CD4-positive, alpha-beta T cell treated with Interleukin-15 for 4 hours (primary cell): ENCODE measurements around the gene COP1.

ENCODE experiments used
- DNase-seq: peaks from one replicate; pipeline ENCODE4 v3.0.0-alpha.2; 2020; ENCODE audit warnings: low spot score

Gene COP1

DNA sequence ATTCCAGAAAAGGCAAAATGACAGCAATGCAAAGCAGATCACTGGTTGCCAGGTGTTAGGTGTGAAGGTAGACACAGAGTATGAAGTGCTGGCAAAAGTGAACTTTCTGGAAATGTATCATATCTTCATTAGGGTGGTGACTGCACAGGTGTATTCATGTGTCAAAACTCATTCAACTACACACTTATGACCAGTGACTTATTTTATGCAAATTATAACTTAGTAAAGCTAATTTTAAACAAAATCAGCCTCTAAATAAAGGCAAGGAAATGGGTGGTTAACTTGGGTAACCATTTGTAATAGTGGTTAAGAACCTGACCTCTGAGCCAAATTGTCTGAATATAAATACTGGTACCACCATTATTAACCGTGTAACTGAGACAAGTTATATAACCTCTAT is 7.4 kb downstream of the COP1 start:
- DNase-seq, result no peak

DNA sequence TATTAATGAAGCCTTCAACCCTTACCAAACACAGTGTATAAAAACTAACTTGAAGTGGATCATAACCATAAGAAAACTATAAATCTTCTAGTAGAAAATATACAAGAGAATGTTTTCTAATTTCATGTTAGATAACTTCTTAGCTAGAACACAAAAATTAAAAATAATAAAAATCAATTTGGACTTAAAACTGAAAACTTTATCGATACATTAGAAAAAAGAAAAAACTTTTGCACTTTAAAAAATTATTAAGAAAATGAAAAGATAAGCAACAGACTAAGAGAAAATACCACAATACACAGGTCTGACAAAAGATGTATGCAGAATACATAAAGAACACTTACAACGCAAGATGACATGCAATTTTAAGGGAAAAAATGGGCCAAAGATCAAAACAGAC is 8.7 kb downstream of the COP1 start:
- no peak for DNase-seq

DNA sequence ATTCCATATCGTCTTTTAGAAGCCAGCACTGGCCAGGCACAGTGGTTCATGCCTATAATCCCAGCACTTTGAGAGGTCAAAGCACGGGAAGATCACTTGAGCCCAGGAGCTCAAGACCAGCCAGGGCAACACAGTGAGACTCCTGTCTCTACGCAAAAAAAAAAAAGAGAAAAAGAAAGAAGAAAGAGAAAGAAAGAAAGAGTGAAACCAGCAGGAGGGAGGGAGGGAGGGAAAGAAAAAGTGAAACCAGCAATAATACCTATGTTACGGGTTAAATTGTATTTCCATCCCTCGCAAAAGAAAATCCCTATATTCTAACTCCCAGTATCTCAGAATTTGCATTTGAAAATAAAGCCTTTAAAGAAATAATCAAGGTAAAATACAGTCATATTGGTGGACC is 10.4 kb downstream of the COP1 start:
- DNase-seq, result no peak

DNA sequence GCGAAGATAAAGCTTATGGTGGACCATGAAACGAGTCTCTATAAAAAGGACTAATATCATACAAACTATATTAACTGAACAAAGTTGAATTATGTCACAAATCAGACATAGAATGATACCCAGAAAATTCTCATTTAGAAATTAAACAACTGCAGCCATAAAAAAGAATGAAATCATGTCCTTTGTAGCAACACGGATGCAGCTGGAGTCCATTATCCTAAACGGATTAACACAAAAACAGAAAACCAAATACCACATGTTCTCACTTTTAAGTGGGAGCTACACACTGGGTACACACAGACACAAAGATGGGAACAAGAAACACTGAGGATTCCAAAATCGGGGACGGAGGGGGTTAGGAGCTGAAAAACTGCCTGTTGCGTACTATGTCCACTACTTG is 11.5 kb downstream of the COP1 start:
- DNase-seq, result no peak

DNA sequence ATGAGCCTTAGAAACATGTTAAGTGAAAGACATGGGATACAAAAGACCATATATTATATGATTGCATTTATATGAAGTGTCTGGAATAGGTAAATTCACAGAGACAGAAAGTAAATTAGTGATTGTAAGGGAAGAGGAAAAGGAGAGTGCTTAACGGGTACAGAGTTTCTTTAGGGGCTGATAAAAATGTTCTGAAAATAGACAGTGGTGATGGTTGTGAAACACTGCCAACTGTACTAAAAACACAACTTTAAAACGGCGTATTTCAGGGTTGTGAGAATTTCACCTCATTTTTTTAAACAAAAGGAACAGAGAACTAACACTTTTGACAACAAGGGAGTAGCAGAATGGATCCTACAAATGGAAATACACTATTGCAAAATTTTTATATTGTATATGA is 13.4 kb downstream of the COP1 start:
- DNase-seq, result no peak

DNA sequence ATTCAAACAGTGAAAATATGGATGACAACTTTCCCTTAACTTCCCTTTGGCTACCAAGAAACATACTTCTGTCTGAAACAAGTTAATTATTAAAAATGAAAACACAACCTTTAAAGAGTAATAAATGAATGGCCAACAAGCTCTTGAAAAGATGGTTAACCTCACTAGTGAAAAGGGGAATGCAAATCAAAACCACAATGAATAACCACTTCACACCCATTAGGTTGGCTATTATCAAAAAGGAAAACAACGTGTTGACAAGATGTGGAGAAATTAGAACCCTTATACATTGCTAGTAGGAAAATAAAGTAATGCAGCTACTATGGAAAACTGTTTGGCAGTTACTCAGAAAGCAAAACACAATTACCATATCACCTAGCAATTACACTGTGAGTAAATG is 14.1 kb downstream of the COP1 start:
- no peak for DNase-seq

DNA sequence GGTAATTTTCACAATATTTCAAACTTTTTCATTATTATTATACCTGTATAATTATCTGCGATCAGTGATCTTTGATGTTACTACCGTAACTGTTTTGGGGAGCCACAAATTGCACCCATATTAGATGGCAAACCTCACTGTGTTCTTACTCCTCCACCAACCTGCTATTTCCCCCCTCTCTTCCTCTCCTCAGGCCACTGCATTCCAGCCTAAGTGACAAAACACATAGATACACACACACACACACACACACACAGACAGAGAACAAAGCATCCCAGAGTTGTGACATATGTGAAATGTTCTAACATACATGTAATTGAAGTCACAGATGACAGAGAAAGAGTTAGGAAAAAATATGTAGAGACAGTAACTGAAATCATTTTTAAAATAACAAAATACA is 18.5 kb downstream of the COP1 start:
- DNase-seq, result no peak

DNA sequence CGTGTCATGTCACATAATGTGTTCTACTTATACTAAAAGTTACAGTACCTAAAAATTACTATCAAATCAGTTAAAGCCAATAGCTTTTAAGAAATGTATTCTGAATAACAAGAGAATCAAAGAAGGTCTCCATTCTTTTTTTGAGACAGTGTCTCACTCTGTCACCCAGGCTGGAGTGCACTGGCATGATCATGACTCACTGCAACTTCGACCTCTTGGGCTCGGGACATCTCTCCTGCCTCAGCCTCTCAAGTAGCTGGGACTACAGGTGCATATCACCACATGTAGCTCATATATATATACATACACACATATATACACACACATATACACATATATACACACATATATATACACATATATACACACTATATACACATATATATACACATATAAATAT is 20.1 kb downstream of the COP1 start:
- no peak for DNase-seq

DNA sequence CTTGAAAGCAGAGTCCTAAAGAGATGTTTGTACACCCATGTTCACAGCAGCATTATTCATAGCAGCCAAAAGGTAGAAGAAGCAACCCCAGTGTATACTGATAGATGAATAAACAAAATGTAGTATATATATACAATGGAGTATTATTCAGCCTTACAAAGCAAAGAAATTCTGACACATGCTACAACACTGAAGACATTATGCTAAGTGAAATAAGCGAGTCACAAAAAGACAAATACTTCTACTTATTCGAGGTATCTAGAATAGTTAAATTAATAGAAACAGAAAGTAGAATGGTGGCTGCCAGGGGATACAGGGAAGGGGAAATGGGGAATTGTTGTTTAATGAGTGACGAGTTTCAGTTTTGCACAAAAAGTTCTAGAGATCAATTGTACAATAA is 23.5 kb downstream of the COP1 start:
- no peak for DNase-seq

DNA sequence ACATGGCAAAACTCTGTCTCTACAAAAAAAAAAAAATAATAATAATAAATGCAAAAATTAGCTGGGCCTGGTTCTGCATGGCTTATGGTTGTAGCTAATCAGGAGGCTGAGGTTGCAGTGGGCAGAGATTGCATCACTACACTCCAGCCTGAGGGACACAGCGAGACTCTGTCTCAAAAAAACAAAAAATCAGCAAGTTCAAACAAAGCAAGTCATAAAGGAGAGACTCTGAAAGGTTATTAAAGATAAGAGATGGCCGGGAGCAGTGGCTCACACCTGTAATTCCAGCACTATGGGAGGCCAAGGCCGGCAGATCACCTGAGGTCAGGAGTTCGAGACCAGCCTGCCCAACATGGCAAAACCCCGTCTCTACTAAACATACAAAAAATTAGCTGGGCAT is 28.8 kb downstream of the COP1 start:
- DNase-seq, result no peak

DNA sequence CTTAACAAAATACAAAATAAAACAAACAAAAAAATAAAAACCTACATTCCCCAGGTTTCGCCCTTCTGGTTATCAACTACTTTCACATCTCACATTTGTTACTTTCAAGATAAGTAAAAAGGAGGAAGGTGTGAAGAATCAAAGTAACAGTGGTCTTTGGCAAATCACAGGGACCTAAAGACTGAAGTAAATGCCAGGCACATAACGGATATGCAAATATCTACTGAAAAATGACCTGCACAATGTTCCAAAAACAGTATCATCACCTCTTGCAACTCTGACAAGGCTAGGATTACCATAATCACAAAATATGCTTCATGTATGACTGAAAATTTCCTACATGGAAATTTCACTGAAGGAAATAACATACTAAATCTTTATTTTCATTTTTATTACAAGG is 29.3 kb downstream of the COP1 start:
- DNase-seq, result no peak

DNA sequence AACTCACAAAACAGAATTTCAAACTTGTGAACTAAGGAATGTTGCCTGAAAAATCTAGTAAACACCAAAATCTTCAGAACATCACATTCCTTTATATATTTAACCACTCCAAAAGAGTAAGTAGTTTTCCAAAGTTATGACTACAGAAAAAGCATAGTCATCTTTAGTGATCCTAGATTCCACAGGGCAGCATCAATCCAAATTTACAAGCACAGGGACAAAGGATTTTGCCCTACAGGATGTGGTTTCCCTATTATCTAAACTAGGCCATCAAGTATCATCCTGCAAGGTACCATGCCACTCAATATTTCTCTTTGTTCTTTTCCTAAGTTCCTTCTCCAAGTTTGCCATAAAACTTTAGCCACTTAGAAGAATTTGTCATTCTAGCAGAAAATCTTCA is 33.0 kb downstream of the COP1 start:
- DNase-seq, result no peak

DNA sequence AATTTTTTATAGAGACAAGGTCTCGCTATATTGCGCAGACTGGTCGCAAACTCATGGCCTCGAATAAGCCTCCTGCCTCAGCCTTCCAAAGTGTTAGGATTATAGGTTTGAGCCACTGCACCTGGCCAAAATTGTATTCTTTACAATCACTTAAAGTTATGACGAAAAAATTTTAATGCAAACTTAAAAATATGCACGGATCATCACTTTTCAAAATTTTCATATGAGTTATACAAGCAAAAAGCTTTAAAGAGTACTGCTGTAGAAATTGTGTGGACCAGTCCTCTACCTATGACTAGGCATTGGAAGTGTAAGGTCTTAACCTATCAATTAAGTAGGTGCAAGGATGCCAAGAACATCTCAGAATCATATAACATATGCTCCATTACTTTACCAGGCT is 34.9 kb downstream of the COP1 start:
- DNase-seq, result no peak

DNA sequence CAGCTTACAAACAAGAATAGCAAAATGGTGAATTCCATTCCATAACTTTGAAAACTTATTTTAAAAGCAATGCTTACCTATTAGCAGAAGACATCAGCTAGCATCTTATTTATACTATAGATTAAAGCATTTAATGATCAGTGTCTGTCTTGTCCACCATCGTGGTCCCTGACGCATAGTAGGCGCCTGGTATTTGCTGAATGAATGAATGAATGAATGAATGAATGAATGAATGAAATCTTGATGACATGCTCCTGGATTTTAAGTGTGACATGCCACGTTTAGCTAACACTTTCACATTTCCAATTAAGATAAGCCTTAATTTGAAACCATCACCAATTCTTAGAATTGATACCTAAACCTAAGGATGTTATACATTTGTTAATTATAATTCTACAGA is 39.9 kb downstream of the COP1 start:
- no peak for DNase-seq

DNA sequence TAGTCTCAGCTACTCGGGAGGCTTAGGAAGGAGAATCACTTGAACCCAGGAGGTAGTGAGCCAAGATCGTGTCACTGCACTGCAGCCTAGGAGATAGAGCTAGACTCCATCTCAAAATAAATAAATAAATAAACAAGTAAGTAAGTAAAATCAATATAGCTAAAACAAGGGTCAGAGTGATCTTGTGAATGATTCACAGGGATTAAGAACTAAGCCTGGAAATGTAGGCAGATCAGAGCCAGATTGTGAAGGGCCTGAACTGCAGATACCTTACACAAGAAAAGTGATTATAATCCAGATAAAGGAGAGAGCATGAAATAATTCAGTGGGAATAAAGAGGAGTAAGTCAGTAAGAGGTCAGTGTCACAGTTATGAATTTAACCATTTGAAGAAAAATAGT is 41.5 kb downstream of the COP1 start:
- DNase-seq, result no peak

DNA sequence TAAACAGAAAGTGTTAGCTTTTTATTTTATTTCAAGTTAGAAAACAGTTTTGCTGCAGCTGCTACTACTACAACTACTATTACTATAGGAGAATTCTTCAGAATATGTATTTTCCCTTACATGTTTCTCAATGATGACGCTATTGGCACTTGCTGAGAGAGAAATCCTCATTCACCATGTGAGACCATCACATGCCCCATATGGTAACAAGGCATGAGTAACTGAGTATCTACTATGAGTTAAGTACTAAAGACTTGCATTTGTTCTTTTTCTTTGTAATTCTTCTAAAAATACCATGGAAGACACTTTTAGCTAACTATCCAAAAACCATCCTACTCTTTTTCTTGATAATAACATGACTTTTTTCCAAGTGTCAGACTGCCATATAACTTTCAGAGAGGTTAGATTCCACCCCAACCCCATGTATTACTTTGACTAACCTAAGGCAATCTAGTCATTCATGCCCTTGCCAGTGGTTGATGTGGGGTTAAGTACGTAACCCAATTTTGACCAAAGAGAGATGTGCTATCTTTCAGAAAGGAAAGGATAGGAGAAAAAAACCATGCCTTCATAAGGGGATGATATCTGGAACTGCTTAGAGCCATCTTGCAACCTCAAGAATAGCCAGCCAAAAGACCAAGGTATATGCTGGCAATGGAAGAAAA is 42.9 kb downstream of the COP1 start:
- DNase-seq, result no peak

DNA sequence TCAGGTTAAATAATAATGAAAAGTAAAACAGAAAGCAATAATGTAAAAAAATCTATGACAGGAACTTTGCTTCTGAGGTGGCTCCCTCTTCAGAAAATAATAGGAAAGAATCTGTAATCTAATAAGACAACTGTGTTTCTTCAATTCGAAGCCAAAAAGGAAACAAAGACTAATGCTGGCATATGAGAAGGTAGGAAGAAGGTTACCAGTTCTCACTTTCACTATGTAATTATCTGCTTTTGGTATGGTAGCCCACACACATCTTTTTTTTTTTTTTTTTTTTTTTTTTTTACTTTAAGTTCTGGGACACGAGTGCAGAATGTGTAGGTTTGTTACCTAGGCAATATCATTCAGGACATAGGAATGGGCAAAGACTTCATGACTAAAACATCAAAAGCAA is 47.1 kb downstream of the COP1 start:
- DNase-seq, result no peak

DNA sequence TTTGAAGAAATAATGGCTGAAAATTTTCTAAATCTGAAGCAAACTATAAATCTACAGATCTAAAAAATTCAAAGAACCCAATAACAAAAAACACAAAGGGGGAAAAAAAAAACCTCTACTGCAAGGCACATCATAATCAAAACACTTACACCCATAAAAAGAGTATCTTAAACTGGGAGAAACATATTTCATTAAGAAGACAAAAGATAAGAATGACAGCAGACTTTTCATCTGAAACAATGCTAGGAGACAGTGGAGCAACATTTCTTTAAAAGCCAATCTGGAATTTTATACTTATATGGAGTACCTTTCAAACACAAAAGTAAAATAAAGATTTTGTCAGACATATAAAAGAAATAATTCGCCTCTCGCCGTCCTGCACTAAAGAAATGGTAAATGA is 49.1 kb downstream of the COP1 start:
- no peak for DNase-seq

DNA sequence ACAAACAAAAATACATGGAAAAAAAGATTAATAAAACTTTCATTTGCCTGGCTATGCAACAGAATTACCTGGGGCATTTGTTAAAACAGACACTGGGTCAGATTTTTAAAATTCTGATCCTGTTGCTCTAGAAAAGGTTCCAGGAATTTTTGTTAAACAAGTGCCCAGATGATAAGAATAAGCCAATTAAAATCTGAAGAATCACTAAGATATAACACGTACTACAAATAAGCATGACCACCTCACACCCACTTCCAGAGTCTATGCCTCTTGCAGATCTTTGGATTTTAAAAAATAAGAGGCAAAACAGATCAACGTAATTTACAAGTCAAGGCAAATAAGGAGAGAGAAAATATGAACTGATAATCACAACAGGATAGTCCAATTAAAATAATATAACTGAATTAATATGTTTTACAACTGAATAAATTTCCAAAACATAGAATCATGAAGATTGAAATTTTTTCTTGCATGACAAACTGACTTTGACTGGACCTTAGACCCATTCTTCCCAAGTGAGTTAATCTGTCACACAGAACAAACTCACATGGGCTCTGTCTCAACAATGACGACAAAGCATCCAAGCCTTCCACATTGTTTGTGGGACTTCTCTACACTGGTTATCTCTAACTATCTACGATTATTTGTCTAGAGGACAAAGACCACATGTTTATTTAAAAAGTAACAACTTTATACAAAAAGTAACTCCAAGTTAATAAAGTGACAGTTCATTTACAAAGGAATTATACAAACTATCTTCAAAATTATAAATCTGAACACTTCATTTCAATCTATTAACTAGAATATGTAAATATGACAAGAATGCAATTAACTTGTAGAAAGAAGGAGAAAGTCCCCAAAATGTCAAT is 56.9 kb downstream of the COP1 start:
- DNase-seq, result no peak

DNA sequence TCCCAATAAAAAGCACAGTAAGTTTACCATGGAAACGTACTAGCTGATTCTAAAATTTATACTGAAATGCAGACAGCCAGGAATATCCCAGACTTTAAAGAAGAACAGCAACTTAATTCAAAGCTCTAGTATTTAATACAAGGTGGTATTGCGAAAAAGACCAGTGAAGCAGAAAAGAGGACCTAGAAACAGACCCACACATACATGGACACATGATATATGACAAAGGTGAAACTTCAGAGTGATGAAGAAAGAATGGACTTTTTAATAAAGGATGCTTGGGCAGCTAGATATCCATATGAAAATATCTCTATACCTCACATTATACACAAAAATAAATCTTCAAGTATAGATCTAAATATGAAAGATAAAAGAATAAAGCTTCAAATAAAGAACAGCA is 62.6 kb downstream of the COP1 start:
- no peak for DNase-seq

DNA sequence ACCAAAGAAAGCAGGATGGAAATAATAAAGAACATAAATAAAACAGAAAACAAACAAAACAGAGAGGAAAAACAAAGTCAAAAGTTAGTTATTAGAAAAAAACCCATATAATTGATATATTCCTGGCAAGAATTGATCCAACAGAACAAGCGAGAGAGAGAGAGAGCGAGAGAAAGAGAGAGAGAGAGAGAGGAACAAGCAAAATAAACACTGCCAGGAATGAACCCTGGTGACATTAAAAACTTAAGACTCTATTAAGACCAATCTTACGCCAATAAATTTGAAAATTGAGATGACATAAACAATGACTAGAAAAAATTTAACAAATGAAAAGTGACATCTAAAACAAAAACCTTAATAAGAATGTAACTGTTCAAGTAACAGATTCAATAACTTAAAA is 64.1 kb downstream of the COP1 start:
- DNase-seq, result no peak

DNA sequence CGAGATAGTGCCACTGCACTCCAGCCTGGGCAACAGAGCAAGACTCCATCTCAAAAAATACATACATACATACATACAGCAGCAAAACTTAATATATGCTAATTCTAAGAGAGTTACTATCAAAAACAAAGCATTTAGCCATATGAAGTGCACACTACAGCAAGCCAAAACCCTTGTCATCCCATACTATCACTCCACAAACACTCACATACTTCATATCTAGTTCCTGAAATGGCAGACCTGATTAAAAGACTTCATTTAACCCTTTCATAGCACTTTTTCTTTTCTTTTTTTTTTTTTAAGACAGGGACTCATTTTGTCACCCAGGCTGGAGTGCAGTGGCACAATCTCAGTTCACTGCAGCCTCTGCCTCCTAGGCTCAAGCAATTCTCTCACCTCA is 65.6 kb downstream of the COP1 start:
- no peak for DNase-seq

DNA sequence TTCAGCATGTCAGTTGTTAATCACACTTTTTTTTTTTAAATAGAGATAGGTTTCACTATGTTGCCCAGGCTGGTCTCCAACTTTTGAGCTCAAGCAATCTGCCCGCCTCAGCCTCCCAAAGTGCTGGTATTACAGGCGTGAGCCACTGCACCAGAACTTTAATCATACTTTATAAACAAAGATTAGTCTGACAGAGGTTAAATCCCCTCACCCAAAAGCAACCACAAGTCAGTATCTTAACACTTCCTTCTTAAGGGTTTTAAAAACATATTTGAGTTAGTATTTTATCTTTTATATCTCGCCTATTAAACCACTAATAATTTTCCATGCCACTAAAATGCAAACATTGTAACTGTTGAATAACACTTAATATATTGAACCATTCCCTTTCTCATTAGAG is 70.2 kb downstream of the COP1 start:
- no peak for DNase-seq

DNA sequence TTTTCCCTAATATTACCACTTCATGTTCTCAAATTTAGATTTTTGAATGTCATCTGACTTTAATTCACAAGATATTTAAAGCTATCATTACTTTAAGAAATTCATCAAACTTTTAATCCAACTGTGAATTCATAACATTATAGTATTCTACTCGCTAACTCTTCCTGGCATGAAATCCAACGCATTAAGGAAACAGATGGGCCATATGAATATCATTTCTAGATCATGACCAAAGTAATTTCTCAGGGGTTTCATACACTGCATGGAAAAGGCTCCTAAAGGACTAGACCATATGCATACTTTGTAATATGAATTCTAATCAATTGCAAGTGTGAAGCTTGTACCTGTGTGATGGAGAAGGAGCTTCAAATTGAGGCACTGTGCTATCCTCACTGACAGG is 72.4 kb downstream of the COP1 start:
- no peak for DNase-seq
